NCI-H1105 (cell line): ENCODE measurements around the gene THSD4.
"Not testable (repeated sequence)": the region's sequence is repeated elsewhere in the genome, so short reads cannot be mapped to it uniquely, and the experiment has no call there.

Experiments used
- DNase-seq: peaks from one replicate; lab custom pipeline; 2025; lab: John Stamatoyannopoulos, UW

The THSD4 gene

GRCh38 chr15:71294251-71294910 lies 179.1 kb downstream of the THSD4 start:
- no peak for DNase-seq

GRCh38 chr15:71294911-71295602 lies 179.8 kb downstream of the THSD4 start:
- no peak for DNase-seq

- no peak for DNase-seq
Measured at GRCh38 chr15:71295603-71296314, 180.5 kb downstream of the THSD4 start.

GRCh38 chr15:71296315-71296679 lies 181.0 kb downstream of the THSD4 start:
- no peak for DNase-seq

DNA sequence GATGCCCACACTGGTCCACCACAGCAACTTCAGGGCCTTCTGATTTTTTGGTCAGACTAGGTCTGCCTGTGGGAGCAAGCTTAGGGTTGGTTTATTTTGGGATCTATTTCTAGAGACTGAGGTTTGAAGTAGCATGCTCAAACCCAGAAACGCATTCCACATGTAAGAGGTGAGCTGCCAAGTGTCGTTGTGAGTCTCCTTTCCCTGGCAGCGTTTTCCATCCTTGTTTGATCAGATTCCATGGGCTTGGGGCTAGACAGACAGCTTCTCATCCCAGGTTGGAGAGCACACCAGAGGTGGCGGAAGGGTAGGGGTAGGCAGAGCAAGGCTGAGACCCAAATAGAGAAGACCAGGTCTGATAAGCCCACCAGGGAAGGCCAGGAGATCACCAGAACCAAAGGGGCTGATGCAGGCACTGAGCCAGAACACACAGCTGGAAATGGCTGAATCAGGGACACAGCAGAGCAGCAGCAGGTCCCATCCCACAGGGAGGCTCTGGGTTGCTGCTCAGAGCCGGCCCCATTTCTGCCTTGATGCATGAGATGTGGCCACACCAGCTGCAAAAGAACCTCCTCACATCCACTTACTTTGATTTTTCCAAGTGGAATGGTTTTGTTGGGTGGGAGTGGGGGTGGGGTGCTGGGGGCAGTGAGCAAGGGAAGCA lies 186.8 kb downstream of the THSD4 start:
- no peak for DNase-seq

- DNase-seq, result no peak
Measured at GRCh38 chr15:71302861-71303410, 187.7 kb downstream of the THSD4 start.

DNA sequence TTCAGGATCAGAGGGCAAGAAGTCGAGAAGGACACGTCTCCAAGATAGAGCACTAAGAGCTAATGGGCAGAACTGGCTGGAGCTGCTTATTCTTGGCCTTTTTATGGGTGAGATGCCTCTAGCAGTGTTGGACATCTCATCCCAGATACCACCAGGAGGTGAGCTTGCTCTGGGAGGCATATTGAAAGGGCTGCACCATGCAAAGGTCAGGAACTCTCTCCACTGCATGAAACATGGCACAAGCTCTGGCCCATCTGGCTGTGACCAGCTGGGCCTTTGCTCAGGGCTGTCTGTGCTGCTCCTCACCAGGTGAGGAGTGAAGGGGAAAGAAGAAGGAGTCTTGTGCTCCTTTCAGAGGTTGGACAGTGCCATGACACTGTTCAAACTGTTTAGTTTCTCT lies 188.7 kb downstream of the THSD4 start:
- DNase-seq, result no peak

DNA sequence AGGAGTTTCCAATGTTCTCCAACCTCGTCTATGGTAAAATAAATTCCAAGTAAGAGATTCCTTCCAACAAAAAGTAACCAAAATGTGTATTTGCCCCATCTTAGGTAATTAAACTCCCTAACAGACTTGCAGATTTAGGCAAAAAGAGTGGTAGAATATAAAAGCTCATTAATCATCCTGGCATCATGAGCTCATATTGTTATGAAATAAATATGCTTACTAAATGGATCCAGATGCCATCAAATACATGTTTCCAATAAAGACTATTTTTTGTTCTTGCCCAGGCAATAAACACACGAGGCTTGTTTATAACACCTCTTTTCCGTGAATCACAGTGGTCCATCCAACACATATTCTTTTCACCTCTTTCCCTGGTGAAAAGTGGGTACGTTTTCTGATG lies 189.4 kb downstream of the THSD4 start:
- DNase-seq, result no peak

DNA sequence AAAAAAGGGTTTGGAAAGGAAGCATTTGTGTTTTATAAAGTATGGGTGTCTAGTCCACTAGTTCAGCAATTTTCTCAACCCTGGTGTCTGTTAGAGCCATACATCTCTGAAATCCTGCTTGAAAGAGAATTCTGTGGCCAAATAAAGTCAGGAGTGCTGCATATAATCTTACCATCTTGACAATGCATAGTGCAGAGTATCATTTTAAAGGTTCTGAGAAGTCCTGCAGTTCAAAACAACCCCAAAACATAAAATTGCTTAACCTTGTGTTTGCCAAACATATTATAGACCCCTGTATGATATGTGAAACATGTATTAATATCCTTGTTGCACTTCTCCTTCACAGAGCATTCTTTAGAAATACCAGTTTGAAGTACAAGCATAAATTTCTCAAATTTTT lies 191.3 kb downstream of the THSD4 start:
- no peak for DNase-seq

GRCh38 chr15:71312194-71312708 lies 197.0 kb downstream of the THSD4 start:
- no peak for DNase-seq

- no peak for DNase-seq
Measured at GRCh38 chr15:71312731-71313460, 197.6 kb downstream of the THSD4 start.

DNA sequence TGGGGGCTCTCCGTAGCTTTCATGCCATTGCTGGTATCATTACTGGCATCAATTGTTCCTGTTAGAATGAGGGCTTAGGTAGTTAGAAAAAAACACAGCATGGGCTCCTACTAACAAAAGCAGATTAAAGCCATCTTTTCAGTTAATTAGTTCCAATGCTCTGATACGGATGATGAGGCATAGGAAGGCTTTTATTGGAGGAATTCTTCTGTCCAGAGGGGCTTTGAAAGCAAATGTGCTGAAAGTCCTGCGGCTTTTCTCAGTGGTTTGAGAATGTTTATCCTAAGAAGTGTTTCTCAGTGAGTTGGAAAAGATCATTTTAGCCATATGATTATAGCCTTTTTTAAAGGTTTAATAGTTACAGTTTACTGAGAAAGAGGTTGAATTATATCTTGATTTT lies 198.5 kb downstream of the THSD4 start:
- no peak for DNase-seq

DNA sequence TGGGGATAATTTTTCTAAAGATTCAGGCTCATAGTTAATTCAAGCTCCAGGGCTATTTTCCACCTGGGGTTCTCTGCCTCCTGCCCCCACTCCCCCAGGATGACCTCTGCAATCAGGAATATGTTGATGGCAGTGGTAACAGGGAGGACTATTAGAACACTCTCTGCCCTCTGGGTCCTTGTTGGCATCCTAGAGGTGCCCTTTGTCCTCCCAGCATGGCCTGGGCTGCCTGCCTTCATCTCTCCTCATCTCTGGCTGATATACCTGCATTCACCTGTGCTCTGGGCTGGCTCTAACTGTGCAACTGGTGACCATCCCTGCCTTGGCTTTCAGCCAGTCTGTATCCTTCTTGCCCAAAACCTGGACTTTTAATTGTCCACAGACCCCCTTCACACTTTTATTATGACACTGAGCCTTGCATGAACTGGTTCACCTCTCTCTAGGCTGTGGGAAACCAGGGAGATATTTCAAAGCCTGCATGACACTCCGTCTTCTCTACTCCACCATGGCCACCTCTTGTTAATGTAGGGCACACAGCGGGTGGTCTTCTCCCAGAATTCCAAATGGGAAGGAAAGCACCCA lies 199.8 kb downstream of the THSD4 start:
- DNase-seq, result no peak

- DNase-seq, result no peak
Measured at GRCh38 chr15:71316911-71317310, 201.6 kb downstream of the THSD4 start.

GRCh38 chr15:71319424-71319823 lies 204.2 kb downstream of the THSD4 start:
- DNase-seq, result not testable (repeated sequence)

- DNase-seq, result no peak
Measured at GRCh38 chr15:71319935-71320334, 204.7 kb downstream of the THSD4 start.

- no peak for DNase-seq
Measured at GRCh38 chr15:71323082-71323481, 207.8 kb downstream of the THSD4 start.

GRCh38 chr15:71323584-71323983 lies 208.3 kb downstream of the THSD4 start:
- no peak for DNase-seq

GRCh38 chr15:71325481-71325880 lies 210.2 kb downstream of the THSD4 start:
- DNase-seq, result no peak

GRCh38 chr15:71328453-71328852 lies 213.2 kb downstream of the THSD4 start:
- DNase-seq, result no peak

DNA sequence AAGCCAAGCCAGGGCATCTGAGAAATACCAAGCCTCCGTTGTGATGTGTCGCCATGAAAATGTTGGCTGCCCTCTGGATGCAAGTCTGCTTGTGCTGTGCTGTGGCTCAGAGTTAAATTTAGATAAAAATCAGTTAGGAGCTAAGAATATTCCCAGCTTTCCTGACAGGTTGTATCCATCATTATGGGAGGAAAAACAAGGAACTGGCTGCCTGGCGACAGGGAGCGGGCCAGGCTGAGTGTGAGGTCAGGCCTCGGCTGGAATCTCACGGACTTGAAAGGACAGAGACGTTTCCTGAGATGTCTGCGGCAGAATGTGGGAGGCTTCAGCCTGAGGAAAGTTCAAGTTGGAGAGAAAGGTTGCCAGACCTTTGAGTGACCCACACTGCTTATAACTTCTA lies 213.8 kb downstream of the THSD4 start:
- no peak for DNase-seq
